Measurements from ENCODE around the gene NACC2. TPM values are rescaled to one million over a fixed set of nuclear protein-coding genes. Genes with fewer than 3 reads are reported as not detected.

The NACC2 gene
- total and polyA plus RNA-seq, 2 donors (not counting 1 experiment from before 2014, with no cell fraction given): 0.34 to 1.9 TPM

- Histone ChIP-seq H3K4me1 (ENCODE audit: control insufficient read depth in 2 of 2, insufficient read depth in 2 of 2, low read length in 2 of 2) (peaks cover 27 to 40% of the 10 kb centered on the region in 2 donors), H3K9ac (ENCODE audit: low read length) (peak overlapping the region; percentile 68), H3K27ac (ENCODE audit: low read length in 2 of 2) (no peak overlapping the region), H3K27me3 (replicated peaks in 1 of 4; ENCODE audit: control extremely low read depth in 1 of 4, control insufficient read depth in 3 of 4, insufficient read depth in 4 of 4, low read length in 3 of 4) (peaks cover 0 to 3% (median 0%) of the 10 kb centered on the region in 4 experiments), H3K4me3 (ENCODE audit: control extremely low read depth in 1 of 5, extremely low read depth in 1 of 5, insufficient read depth in 1 of 5, low read depth in 2 of 5, low read length in 4 of 5) (peak overlapping the region in 4 of 5 experiments; percentile 47 to 72 (median 57)), H3K79me2 (ENCODE audit: control insufficient read depth, insufficient read depth, low read length) (no peaks in the 10 kb centered on the region), H4K20me1 (ENCODE audit: control insufficient read depth, insufficient read depth, low read length, poor library complexity, severe bottlenecking) (no peaks in the 10 kb centered on the region), H3K4me2 (replicated peaks; ENCODE audit: low read depth, low read length, poor library complexity, severe bottlenecking) (peak overlapping the region; percentile 98), H3K36me3 (replicated peaks in 1 of 2; ENCODE audit: control extremely low read depth in 1 of 2, control insufficient read depth in 1 of 2, extremely low read depth in 1 of 2, insufficient read depth in 2 of 2, low read length in 1 of 2) (peaks cover 0 to 5% of the 10 kb centered on the region in 2 experiments), H3K9me3 (ENCODE audit: control extremely low read depth in 1 of 3, control insufficient read depth in 2 of 3, insufficient read depth in 1 of 3, low read length in 2 of 3) (no peaks in the 10 kb centered on the region), H2AFZ (ENCODE audit: insufficient read depth, low read depth, low read length, poor library complexity, severe bottlenecking) (peak overlapping the region; percentile 95)
- H3K27ac Mint-ChIP-seq: peak overlapping the region; percentile 41
- peaks cover 38% of the 10 kb centered on the region for H3K4me1 Mint-ChIP-seq
- CTCF ChIA-PET: interaction anchor here (0.7 to 1.9 kb wide), 6 partner anchors 8 to 142 kb away, joined by 3 to 11 read pairs (median 6); no protein-coding TSS in a partner anchor
- 9% methylated on average over 37 of the region's 42 CpGs for WGBS (ENCODE audit: insufficient coverage)
- intact Hi-C loops (cut with micrococcal nuclease): no loop called here
- no peaks in the 10 kb centered on the region for H3K27me3 Mint-ChIP-seq
- ATAC-seq (ENCODE audit: low read depth) (no peak), DNase-seq (no peak)
- POLR2A ChIA-PET: interaction anchor here (2.5 kb wide), 1 partner anchor 8 kb away, joined by 15 read pairs; the partner anchor contains the start of gene TMEM250
- H3K4me3 Mint-ChIP-seq: peak overlapping the region; percentile 82
- H3K9me3 Mint-ChIP-seq (ENCODE audit: insufficient read depth): no peaks in the 10 kb centered on the region
- TF ChIP-seq CTCF (IDR thresholded peaks at IDR 0.05) (no peak), EZH2 (IDR thresholded peaks at IDR 0.05; ENCODE audit: borderline replicate concordance, insufficient read depth, low read depth, low read length, poor library complexity, severe bottlenecking) (no peak)
These were observed 15.3 kb upstream of the NACC2 start for GRCh38 chr9:136110082-136111061.
